ENCODE results near the gene SLC35E4. TPM values are rescaled to one million over a fixed set of nuclear protein-coding genes. Genes with fewer than 3 reads are reported as not detected.
"Not testable (repeated sequence)": the region's sequence is repeated elsewhere in the genome, so short reads cannot be mapped to it uniquely, and the experiment has no call there.

The SLC35E4 gene
- total RNA-seq, 1 experiment from 2014 or later, result 14.2 TPM

DNA sequence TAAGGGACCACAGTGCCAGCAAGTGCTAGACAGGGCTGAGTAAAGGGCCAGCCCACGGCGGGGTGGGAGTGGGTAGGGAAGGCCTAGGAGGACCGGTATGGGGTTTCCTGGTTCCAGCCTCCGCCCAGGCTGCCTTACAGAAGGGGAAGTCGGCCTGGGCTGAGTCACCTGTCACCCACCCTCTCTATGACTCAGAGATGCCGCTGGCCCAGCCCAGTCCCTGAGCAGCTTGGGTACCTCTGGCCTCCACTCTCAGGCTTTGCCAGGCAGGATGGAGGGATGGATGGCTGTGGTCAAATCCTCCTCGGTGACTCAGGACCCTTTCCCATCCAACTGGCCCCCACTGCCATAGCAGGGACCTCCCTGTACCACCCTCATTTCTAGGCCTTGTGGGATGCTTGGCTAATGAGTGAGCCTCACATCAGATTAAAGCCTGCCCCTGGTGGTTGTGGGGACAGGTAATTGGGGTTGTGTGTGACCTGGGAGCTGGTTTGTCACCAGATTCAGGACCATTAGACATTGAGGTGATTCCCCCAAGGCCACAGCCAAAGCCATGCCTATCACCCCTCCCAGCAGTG lies 13.9 kb downstream of the SLC35E4 start:
- peak; percentile 85 for DNase-seq (ENCODE audit: low spot score)

DNA sequence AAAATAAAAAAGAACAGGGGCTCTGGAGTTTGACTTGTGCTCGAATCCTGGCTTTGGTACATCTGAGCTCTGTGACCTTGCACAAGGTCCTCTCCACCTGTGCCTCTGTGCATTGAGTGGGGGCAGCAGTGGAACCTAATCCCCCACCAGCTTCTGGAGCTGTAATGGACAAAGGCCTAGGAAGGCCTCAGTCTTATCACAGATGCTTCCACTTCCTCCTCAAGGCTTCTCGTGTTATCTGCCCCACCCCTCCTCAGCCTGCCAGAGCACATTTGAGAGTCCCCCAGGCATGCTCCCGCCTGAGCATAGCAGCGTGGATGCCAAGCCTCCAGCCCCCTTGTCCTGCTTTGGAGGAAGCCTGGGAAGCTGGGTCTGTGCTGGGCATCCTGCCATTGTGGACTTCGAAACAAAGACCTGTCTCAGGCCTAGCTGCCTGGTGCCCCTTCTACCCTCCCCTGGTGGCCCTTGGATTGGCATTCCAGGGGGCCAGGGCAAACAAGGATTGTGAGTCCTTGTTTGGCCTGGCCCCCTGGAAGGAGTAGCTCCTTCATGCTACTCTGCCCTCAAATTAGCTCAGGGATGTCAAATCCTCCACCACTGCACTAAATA lies 15.0 kb downstream of the SLC35E4 start:
- no peak for DNase-seq (ENCODE audit: low spot score)

DNA sequence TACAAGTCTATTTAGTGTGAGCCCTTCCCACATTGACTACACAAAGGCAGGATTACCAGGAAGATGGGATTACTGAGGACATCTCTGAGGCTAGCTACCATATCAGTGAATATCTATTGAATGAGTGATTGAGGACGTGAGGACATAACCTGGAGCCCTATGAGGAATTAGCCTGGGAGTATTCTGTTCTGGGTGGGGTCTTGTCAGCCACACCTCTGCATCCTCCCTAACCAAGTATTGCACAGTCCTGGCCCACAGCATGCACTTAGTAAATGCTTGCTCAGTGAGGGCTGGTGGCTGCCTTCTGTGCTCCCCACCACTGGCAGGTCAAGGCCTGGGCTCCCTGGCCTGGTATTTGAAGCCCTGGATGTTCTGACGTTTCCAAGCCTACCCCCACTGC lies 17.3 kb downstream of the SLC35E4 start:
- no peak for DNase-seq (ENCODE audit: low spot score)

DNA sequence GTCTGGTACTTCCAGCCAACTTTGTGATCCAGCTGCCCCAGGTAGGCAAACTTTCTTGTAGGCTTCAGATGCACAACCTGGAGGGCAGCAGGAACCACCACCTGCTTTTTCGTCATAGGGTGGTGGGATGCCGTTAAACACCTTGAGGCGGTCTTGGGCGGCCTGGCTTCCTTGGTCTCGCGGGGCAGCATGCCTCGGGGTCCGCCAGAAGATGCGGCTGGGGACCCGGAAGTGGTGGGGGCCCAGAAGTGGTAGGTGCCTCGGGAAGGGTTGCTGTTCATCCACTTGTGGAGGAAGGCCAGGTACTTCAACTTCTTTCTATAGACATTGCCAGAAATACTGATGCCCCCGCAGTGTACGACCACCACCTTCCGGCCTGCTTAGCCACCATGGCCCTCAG lies 18.8 kb downstream of the SLC35E4 start:
- no peak for DNase-seq (ENCODE audit: low spot score)

DNA sequence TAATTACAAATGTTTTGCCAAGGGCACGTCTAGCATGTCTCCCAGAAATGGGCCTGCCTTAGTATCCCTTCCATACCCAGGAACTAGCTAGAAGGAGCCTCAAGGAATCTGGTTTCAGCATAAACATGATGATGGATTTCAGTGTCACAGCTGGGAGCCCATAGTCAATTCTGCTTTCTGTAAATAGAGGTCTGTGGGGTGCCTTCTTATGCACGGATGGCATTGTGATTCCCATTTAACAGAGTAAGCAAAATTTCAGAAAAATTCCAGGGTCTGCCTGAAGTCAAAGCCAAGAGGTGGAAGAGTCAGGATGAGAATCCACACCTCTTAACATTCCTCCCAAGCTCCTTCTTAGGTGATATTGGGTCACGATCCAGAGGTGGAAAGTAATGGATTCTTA lies 20.0 kb downstream of the SLC35E4 start:
- no peak for DNase-seq (ENCODE audit: low spot score)

DNA sequence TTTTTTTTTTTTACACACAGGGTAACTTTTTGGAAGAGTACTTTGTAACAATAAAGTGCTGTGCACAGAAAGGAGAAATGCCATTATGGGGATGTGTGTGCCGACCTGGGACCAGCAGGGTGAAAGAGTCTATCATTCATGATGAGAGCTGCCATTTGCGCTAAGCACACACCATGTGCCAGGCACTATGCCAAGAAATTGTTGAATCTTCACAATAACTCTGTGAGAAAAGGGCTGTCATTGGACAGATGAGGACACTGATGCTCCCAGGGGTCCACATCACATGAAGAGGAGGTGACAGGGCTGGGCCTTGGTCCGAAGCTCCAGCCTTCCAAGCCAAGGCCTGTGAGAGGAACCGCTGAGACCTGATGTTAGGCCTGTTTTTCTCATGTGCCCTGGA lies 26.5 kb downstream of the SLC35E4 start:
- DNase-seq (ENCODE audit: low spot score), result no peak

DNA sequence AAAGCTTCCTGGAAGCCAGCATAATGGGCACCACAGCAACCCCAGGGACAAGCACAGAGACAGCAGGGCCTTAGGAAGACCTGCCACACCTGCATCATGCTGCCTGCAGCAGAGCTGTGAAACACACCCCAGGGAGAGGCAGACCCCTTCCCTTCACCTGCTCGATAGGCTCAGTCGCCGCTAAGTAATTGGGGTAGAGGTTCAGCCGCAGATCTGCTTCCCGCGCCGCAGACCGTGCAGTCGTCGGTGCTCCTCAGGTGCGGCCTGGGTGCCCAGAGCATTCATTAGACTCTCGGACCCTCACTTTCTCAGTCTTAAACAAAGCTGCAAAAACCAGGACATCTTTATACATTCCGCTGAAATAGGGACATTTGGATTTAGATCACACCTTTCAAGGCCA lies 29.2 kb downstream of the SLC35E4 start:
- no peak for DNase-seq (ENCODE audit: low spot score)

DNA sequence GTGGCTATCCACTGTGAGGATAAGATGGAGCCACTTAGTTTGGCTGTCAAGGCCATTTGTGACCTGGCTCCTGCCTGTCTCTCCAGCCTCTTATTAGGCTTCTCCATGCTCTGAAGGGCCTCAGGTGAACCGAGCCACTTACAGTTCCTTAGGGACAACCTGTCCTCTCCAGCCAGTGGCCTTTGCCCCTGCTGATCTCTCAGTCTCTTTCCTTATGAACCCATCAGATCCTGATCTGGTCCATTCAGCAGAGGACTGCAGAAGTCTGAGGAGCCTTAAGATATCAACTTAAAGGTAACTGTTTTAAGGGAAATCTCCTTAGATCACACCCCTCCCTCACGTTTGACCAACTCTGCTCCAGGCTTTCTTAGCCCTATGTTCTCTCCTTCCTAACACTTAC lies 29.7 kb downstream of the SLC35E4 start:
- no peak for DNase-seq (ENCODE audit: low spot score)

DNA sequence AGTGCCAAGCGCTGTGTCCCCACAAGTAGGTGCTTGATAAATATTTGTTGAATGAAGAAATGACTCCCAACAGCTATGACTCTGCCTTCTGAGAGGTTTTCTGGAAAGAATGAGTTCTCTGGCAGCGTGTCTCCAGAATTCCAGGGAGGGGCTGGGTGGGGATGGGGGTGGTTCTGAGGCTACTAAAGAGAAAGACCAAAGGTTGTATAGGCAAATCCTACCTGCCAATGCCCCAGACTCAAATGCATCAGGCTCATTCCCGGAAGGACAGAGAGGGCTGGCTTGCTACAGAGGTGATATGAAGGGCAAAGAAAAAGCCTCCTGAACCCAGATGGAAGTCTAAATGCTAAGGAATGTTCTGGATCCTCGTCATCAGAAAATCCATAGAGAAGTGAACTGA lies 30.2 kb downstream of the SLC35E4 start:
- DNase-seq (ENCODE audit: low spot score), result peak; percentile 51

DNA sequence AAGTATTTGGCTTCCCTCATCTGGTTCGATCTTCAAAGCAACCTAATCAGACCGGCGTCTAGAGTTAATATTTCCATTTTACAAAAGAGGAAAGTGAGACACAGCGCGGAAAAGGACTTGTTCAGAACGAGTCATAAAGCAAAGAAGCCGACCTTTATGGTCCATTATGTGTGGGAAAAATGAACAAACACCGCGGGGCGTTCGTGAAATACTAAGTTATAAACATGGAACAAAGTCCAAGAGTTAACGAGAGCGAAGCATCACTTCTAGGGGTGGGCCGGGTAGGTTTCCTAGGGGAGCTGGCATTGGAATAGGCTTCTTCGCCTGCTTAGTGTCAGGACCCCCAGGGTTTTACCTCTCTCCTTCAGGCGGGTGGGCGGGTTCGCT lies 31.5 kb downstream of the SLC35E4 start:
- DNase-seq (ENCODE audit: low spot score), result peak; percentile 57

DNA sequence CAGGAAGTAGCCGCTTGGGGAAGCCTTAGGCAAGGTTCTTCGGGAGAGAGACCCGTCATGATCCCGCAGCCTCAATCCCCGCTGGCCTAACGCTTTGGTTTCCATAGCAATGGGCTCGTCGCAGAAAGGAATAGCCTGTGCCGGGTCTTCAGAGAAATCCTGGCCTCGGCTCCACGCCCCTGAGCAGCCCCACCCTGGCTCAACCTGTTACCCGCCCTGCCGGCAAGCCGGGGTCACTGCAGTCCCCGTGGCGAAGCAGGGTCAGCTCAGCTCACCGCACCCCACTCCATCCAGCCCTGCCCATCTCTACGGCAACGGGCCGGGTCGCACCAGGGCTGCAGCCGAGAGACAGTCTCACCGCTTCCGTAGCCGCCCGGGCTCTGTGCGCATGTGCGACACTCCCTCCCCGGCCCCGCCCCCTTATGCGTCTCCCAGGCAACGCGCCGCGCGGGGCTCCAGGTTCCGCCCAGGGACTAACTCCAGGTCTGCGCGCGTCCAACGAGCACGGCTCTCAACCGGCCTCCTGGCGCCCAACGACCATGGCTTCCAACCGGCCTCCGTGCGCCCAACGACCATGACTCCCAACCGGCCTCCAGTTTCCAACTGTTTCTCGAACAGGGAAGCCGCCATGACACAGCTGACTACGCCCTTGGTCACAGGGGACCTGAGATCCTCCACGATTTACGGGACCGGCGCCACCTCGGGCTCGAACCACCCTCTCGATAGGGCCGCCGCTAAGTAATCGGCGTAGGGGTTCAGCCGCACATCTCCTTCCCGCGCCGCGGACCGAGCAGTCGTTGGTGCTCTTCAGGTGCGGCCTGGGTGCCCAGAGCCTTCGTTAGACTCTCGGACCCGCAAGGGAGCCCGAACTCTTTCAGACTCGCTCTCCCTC lies 32.2 kb downstream of the SLC35E4 start, which contains the start of gene DUSP18:
Gene DUSP18, minus strand, starts transcription at position 382 of the 892 bp plus-strand sequence. CDS start 3,872 bp downstream, outside the sequence.
- DNase-seq (ENCODE audit: low spot score), result peak; percentile 91

DNA sequence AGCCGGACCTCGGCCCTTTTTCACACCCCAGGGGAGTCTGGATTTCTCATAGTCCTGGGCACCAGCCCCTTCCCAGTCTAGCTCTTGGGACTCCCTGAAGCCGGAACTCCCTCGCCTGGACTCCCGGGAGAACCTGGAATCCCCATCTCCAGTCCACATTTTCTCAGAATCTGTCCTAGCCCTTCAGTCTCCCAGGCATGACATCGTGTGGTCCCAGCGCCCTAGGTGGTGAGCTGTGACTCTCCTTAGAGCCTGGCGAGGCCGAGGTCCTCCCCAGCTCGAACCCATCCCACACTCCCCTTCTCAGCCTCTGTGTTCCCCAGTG lies 32.8 kb downstream of the SLC35E4 start:
- no peak for DNase-seq (ENCODE audit: low spot score)

DNA sequence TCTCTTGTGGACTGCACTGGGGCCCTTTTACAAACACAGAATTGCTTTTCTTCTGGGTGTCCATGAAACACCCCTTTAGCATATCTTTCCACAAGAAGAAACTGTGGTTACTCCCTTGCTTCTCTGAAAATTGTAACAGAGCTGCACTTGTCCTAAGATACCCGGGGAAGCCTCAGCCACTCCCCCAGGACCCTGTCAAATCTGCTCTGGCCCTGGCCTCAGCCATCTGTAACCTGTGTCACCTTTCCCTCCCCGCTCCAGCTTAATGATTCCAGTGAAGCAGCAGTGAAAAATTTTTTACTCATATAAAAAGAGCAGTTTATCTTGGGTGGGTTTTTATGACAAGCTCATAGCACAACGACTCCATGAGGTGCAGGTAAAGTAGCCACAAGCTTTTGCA lies 35.5 kb downstream of the SLC35E4 start:
- no peak for DNase-seq (ENCODE audit: low spot score)

DNA sequence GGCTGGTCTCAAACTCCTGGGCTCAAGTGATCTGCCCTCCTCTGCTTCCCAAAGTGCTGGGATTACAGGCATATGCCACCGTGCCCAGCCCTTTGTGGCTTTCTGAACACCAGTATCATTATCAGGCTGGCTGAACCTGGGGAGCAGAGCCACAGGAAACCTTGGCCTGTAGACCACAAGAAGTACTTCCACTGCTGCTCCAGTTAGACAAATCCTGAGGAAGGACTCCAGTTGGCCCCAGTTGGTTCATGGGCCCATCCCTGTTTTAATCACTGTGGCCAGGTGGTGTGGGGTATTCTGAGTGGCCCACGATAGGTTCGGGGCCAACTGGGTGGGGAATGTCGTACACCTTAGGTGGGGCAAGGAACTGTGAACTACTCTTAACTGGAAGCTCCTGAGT lies 37.6 kb downstream of the SLC35E4 start:
- DNase-seq (ENCODE audit: low spot score), result no peak

DNA sequence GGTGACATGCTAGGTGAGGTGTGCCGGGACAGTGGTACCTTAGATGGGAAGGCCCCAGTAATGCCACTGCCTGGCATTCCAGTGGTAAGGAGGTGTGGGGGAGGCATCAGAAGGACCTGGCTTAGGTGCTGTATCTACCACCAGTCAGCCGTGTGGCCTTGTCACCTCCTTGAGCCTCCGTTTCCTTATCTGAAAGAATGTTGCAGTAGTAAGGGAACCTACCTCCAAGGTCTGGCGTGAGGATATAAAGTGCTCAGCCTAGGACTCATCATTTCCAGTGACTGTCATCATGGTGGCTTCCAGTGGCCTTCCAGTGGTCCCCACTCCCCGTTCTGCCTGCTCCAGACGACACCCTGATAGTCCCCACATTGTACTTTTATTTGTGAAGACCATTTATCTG lies 38.9 kb downstream of the SLC35E4 start:
- no peak for DNase-seq (ENCODE audit: low spot score)

DNA sequence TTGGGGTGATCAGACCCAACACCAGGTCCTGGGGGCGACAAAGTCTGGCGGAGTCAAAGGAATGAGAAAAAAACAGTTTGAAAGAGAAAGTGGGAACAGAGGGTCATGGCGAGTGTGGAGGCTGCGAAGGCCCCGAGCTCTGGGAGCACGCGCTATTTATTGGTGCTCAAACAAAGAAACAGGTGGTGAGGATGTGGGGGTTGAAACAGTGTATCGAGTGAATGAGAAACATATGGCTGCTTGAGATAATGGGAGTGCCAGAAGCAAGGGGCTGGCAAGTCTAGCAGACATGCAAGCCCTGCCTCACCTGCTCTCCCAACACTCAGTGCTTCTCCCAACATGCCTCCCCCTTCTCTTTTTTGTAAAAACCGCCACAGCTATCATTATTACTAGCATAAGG lies 39.9 kb downstream of the SLC35E4 start:
- DNase-seq (ENCODE audit: low spot score), result no peak

DNA sequence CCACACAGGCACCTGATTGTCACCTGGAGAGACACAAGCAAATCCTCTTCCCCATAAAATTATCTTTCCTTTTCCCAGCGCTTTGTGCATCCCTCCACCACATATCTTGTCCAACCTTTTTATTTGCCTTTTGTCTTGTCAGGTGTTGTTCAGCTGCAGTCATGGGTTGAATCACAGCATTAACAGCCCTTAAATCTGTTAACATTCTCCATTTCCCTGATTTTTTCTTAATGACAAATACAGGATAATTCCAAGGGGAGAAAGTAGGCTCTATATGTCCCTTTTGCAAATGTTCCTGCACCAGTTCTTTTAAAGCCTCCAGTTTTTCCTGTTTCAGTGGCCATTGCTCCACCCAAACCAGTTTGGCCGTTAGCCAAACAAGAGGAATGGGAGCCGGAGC lies 41.0 kb downstream of the SLC35E4 start:
- DNase-seq (ENCODE audit: low spot score), result peak; percentile 37

DNA sequence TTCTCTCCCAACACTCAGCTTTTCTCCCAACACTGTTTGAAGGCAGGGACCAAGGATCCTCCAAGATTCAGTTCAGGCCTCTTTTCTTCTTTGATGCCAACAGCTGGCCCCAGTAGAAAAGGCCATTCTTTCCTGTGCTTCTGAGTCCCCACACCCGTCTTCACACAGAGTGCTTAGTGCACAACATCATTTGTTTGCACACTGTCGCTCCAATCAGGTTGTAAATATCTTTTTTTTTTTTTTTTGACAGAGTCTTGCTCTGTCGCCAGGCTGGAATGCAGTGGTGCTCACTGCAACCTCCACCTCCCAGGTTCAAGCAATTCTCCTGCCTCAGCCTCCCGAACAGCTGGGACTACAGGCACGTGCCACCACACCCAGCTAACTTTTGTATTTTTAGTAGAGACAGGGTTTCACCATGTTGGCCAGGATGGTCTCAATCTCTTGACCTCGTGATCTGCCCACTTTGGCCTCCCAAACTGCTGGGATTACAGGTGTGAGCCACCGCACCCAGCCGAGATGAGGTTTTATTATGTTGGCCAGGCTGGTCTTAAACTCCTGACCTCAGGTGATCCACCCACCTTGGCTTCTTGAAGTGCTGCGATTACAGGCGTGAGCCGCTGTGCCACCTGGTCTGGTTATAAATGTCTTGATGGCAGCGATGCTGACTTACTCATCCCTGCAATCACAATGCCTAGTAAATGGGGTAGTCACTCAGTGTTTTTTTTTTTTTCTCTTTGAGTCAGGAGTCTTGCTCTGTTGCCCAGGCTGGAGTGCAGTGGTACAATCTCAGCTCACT lies 44.5 kb downstream of the SLC35E4 start:
- DNase-seq (ENCODE audit: low spot score), result not testable (repeated sequence)

DNA sequence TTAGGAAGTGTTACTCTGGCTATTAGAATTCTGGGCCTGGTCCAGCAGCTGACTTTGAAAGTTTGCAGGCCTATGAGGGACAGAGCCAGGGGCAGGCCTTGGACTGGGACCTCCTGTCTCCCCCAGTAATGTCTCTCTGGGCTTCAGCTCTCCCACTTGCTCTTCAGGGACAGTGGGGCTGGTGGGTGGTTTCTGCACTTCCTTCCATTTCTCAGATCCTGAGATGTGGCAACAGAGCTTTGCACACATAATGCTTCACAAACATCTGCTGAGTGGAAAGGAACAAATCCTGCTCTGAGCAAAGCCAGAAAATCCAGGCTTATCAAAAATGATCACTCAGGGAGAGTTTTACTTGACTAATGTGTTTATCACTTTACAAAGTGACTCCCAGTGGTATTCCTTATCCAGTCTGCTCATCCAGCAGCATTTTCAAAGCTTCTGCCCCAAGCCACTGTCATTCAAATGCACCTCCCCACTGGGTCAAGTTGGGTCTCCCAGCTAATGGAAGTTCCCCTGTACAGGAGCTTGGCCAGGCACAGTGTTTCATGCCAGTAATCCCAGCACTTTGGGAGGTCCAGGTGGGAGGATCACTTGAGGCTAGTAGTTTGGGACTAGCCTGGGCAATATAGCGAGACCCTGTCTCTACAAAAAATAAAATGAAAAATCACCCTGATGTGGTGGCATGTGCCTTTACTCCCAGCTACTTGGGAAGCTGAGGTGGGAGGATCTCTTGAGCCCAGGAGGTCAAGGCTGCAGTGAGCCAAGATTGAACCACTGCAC lies 45.6 kb downstream of the SLC35E4 start:
- DNase-seq (ENCODE audit: low spot score), result no peak

DNA sequence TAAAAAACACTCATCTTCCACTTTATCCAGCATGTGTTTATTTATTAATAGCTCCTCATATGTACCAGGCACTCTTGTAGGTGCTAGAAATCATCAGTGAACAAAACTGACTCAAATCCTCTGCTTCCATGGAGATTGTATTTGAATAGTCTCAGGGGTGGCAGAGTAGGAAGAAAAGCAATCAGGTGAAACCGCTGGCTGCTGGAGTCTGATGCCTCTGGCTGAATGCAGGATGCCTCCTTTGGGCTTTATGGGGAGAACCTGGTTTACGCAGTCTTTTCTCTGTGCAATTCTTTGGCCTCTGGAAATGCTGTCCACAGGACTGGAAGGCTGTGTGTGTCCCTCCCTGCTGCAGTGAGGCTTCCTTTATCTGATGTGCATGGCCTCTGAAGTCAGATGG lies 46.2 kb downstream of the SLC35E4 start:
- DNase-seq (ENCODE audit: low spot score), result no peak

DNA sequence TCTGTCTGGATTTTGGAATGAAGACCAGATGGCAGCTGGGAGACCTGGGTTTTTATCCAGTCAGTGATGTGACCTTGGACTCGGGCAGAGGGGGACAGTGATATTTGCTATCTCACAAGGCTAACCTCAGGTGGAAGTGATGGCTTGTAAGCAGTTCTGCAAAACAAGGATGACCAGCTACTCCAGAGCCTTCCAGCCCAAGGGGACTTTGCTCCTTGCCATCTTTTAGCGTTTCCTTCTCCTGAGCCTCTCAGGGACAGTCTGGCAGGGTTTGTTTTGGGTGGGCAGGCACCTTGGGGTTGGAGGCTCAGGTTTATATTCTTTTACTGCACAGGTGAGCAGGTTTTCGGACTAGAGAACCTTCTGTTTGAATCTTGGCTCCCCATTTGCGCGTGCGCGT lies 49.6 kb downstream of the SLC35E4 start:
- DNase-seq (ENCODE audit: low spot score), result no peak

Measured in HT-29 (cell line).